HEK293 (cell line): Measurements from ENCODE around the gene STAT2.

Experiments
- BCL11A ChIP-seq: fragments of 450-650 bp; formaldehyde crosslinking; IDR thresholded peaks from 2 replicates; pipeline ENCODE4 v1.5.1; 2016; ENCODE audit warnings: low read depth, missing biosample characterization, missing genetic modification characterization
- CTCF ChIP-seq: fragments of 450-650 bp; formaldehyde crosslinking; IDR thresholded peaks from 2 replicates; pipeline ENCODE4 v1.5.1; 2016; ENCODE audit warnings: missing biosample characterization, missing genetic modification characterization
- HOXC10 ChIP-seq: sonication (generic); formaldehyde crosslinking; IDR thresholded peaks from 2 replicates; pipeline ENCODE4 v1.8.1; 2023; ENCODE audit warnings: mild to moderate bottlenecking, missing genetic modification reagents
- KLF1 ChIP-seq: fragments of 450-650 bp; formaldehyde crosslinking; IDR thresholded peaks from 2 replicates; pipeline ENCODE4 v1.5.1; 2016; ENCODE audit warnings: missing biosample characterization, missing genetic modification characterization
- KLF10 ChIP-seq: fragments of 450-650 bp; IDR thresholded peaks from 2 replicates; pipeline ENCODE4 v1.5.1; 2018; ENCODE audit warnings: missing biosample characterization, mild to moderate bottlenecking, missing genetic modification characterization
- KLF16 ChIP-seq: fragments of 450-650 bp; formaldehyde crosslinking; IDR thresholded peaks from 2 replicates; pipeline ENCODE4 v1.5.1; 2017; ENCODE audit warnings: missing biosample characterization, missing genetic modification characterization
- KLF8 ChIP-seq: fragments of 450-650 bp; formaldehyde crosslinking; IDR thresholded peaks from 2 replicates; pipeline ENCODE4 v1.5.1; 2016; ENCODE audit warnings: missing biosample characterization, missing genetic modification characterization
- KLF9 ChIP-seq: fragments of 450-650 bp; formaldehyde crosslinking; IDR thresholded peaks from 2 replicates; pipeline ENCODE4 v1.5.1; 2016; ENCODE audit warnings: missing biosample characterization, missing genetic modification characterization, low read depth
- MEIS1 ChIP-seq: sonication (generic); formaldehyde crosslinking; IDR thresholded peaks from 2 replicates; pipeline ENCODE4 v1.8.1; 2022; ENCODE audit warnings: missing genetic modification reagents, mild to moderate bottlenecking, borderline replicate concordance
- PRDM10 ChIP-seq: fragments of 450-650 bp; formaldehyde crosslinking; IDR thresholded peaks from 2 replicates; pipeline ENCODE4 v1.5.1; 2016; ENCODE audit warnings: missing biosample characterization, missing genetic modification characterization
- PRDM6 ChIP-seq: fragments of 450-650 bp; formaldehyde crosslinking; IDR thresholded peaks from 2 replicates; pipeline ENCODE4 v1.5.1; 2017; ENCODE audit warnings: missing biosample characterization, missing genetic modification characterization
- WT1 ChIP-seq: fragments of 450-650 bp; formaldehyde crosslinking; IDR thresholded peaks from 2 replicates; pipeline ENCODE4 v1.5.1; 2016; ENCODE audit warnings: missing biosample characterization, missing genetic modification characterization
- ZBTB6 ChIP-seq: fragments of 450-650 bp; formaldehyde crosslinking; IDR thresholded peaks from 2 replicates; pipeline ENCODE4 v1.5.1; 2017; ENCODE audit warnings: missing biosample characterization, missing genetic modification characterization
- ZNF10 ChIP-seq: fragments of 450-650 bp; formaldehyde crosslinking; IDR thresholded peaks from 2 replicates; pipeline ENCODE4 v1.5.1; 2017; ENCODE audit warnings: missing biosample characterization, missing genetic modification characterization
- ZNF169 ChIP-seq: fragments of 450-650 bp; formaldehyde crosslinking; IDR thresholded peaks from 2 replicates; pipeline ENCODE4 v1.5.1; 2016; ENCODE audit warnings: missing biosample characterization, missing genetic modification characterization
- ZNF174 ChIP-seq: fragments of 450-650 bp; formaldehyde crosslinking; IDR thresholded peaks from 2 replicates; pipeline ENCODE4 v1.5.0; 2017; ENCODE audit warnings: missing biosample characterization, mild to moderate bottlenecking, missing genetic modification characterization
- ZNF2 ChIP-seq: fragments of 450-650 bp; formaldehyde crosslinking; IDR thresholded peaks from 2 replicates; pipeline ENCODE4 v1.5.1; 2016; ENCODE audit warnings: missing biosample characterization, missing genetic modification characterization
- ZNF239 ChIP-seq: fragments of 450-650 bp; formaldehyde crosslinking; IDR thresholded peaks from 2 replicates; pipeline ENCODE4 v1.5.1; 2016; ENCODE audit warnings: missing biosample characterization, missing genetic modification characterization
- ZNF24 ChIP-seq: fragments of 450-650 bp; formaldehyde crosslinking; IDR thresholded peaks from 2 replicates; pipeline ENCODE4 v1.5.1; 2016; ENCODE audit warnings: missing biosample characterization, missing genetic modification characterization
- ZNF311 ChIP-seq: fragments of 450-650 bp; formaldehyde crosslinking; IDR thresholded peaks from 2 replicates; pipeline ENCODE4 v1.5.1; 2017; ENCODE audit warnings: missing biosample characterization, missing genetic modification characterization, borderline replicate concordance
- ZNF335 ChIP-seq: fragments of 450-650 bp; formaldehyde crosslinking; conservative IDR thresholded peaks from 2 replicates; pipeline ENCODE4 v1.5.1; 2016; ENCODE audit warnings: missing biosample characterization, missing genetic modification characterization
- ZNF394 ChIP-seq: fragments of 450-650 bp; formaldehyde crosslinking; IDR thresholded peaks from 2 replicates; pipeline ENCODE4 v1.5.1; 2016; ENCODE audit warnings: missing biosample characterization, missing genetic modification characterization, mild to moderate bottlenecking, moderate library complexity, borderline replicate concordance
- ZNF501 ChIP-seq: fragments of 450-650 bp; formaldehyde crosslinking; IDR thresholded peaks from 2 replicates; pipeline ENCODE4 v1.5.1; 2016; ENCODE audit warnings: missing biosample characterization, missing genetic modification characterization
- ZNF521 ChIP-seq: fragments of 450-650 bp; formaldehyde crosslinking; IDR thresholded peaks from 2 replicates; pipeline ENCODE4 v1.5.1; 2017; ENCODE audit warnings: missing biosample characterization, mild to moderate bottlenecking, missing genetic modification characterization
- ZNF626 ChIP-seq: fragments of 450-650 bp; sonication (Bioruptor Pico); formaldehyde crosslinking; IDR thresholded peaks from 2 replicates; pipeline ENCODE4 v1.5.1; 2018; ENCODE audit warnings: missing biosample characterization, missing genetic modification characterization, inconsistent platforms
- ZNF629 ChIP-seq: fragments of 450-650 bp; formaldehyde crosslinking; IDR thresholded peaks from 2 replicates; pipeline ENCODE4 v1.5.1; 2017; ENCODE audit warnings: missing biosample characterization, missing genetic modification characterization
- ZNF704 ChIP-seq: fragments of 450-650 bp; formaldehyde crosslinking; IDR thresholded peaks from 2 replicates; pipeline ENCODE4 v1.5.1; 2016; ENCODE audit warnings: missing biosample characterization, missing genetic modification characterization
- ZNF76 ChIP-seq: fragments of 450-650 bp; formaldehyde crosslinking; IDR thresholded peaks from 2 replicates; pipeline ENCODE4; 2016; ENCODE audit warnings: low read depth, missing biosample characterization, missing genetic modification characterization, borderline replicate concordance
- ZSCAN5A ChIP-seq: fragments of 450-650 bp; formaldehyde crosslinking; IDR thresholded peaks from 2 replicates; pipeline ENCODE4 v1.5.1; 2016; ENCODE audit warnings: missing biosample characterization, missing genetic modification characterization

STAT2 gene

GRCh38 chr12:56315622-56316473 is 44.1 kb downstream of the STAT2 start, which contains the start of gene CNPY2 (continued):
- 0 out of 2 replicates have a peak, but pooled peaks have one; percentile 18 for TF ChIP-seq ZNF2 (tag by site-specific recombination)
- TF ChIP-seq ZNF501 (tag by site-specific recombination): peak; percentile 84; the same call in 1 of the 2 replicates
- no peak for TF ChIP-seq MEIS1 (CRISPR knock-in tag)
- TF ChIP-seq ZNF10 (tag by site-specific recombination): no peak
- TF ChIP-seq ZNF239 (tag by site-specific recombination): no peak
- peak; percentile 99 for TF ChIP-seq ZNF335 (tag by site-specific recombination)
- TF ChIP-seq HOXC10 (CRISPR knock-in tag): no peak
- TF ChIP-seq ZNF394 (tag by site-specific recombination): peak; percentile 42; the same call in 1 of the 2 replicates
- TF ChIP-seq PRDM10 (tag by site-specific recombination): peak; percentile 78
- peak; percentile 40 for TF ChIP-seq ZNF629 (tag by site-specific recombination)
- peak; percentile 90 for TF ChIP-seq KLF8 (tag by site-specific recombination)
- TF ChIP-seq BCL11A (tag by site-specific recombination): peak; percentile 55; the same call in 1 of the 2 replicates
- no peak for TF ChIP-seq PRDM6 (tag by site-specific recombination)
- TF ChIP-seq ZNF169: peak; percentile 26; the same call in 1 of the 2 replicates
- TF ChIP-seq KLF16 (tag by site-specific recombination): peak; percentile 75
- 0 out of 2 replicates have a peak, but pooled peaks have one; percentile 34 for TF ChIP-seq ZSCAN5A (tag by site-specific recombination)
- peak; percentile 97 for TF ChIP-seq ZNF76
- no peak for TF ChIP-seq ZNF626 (tag by site-specific recombination)
- TF ChIP-seq CTCF: peak; percentile 91
- no peak for TF ChIP-seq ZNF174 (tag by site-specific recombination)
- peak; percentile 79; the same call in 1 of the 2 replicates for TF ChIP-seq ZNF24 (tag by site-specific recombination)
- no peak for TF ChIP-seq ZNF311
- no peak for TF ChIP-seq ZNF521 (tag by site-specific recombination)
- 0 out of 2 replicates have a peak, but pooled peaks have one; percentile 41 for TF ChIP-seq KLF9 (tag by site-specific recombination)
- peak; percentile 92 for TF ChIP-seq ZBTB6 (tag by site-specific recombination)
- no peak for TF ChIP-seq ZNF704
- peak; percentile 64; the same call in 1 of the 2 replicates for TF ChIP-seq KLF1 (tag by site-specific recombination)
- TF ChIP-seq KLF10 (tag by site-specific recombination): peak; percentile 95
- TF ChIP-seq WT1 (tag by site-specific recombination): 0 out of 2 replicates have a peak, but pooled peaks have one; percentile 40
